NK-92 treated with Interleukin-12 subunit alpha and Interleukin-12 subunit beta, amount 100 ng/mL, for 24 hours (cell line): Measurements from ENCODE around the gene KRTAP23-1.

ENCODE experiments used
- DNase-seq: peaks from one replicate; lab custom pipeline; 2025; lab: John Stamatoyannopoulos, UW

The KRTAP23-1 gene, protein sequence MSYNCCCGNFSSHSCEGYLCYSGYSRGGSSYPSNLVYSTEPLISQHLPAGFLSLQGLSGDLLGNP

DNA sequence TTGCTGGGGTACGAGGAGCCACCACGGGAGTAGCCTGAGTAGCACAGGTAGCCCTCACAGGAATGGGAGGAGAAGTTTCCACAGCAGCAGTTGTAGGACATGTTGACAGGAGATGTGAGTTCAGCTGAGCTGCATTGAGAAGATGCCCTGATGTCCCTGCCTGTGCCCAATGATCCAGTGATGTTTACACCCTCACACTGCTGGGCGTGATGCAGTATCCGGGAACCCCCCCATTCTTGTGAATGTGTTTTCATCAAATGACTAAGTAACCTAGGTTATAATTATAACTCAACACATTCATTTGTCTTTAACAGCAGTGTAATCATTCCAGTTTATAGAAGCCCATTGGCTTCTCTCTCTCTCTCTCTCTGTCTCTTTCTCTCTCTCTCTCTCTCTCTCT, at the start of gene KRTAP23-1:
Gene KRTAP23-1 (minus strand): TSS at position 101 of the 400 bp plus-strand sequence. CDS start 0 bp downstream, at position 101.
- no peak for DNase-seq

- DNase-seq = no peak
Observed at GRCh38 chr21:30395731-30396130, 47.3 kb upstream of the KRTAP23-1 start, which contains the start of gene KRTAP13-1. KRTAP13-1 (plus strand) TSS chr21:30396031; CDS start chr21:30396087, 56 bp downstream.

- no peak for DNase-seq
Observed at GRCh38 chr21:30391492-30392025, 43.2 kb upstream of the KRTAP23-1 start.

DNA sequence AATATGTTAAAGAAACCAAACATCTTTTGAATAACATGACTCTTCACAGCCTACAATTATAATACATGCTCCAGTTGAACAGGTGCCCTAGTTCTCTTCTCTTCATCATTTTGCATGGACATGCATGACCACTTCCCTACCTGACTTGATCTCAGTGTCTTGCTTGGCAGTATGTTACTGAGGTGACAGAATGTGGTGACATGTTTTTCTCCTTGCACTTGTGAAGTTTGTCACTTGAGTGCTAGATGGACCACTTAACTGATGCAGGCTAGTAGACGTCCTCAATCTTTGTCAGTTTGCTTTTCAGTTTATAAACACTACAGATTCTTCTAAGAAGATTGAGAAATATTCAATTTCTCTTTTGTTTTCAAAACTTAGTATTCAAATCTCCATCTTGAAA, 33.8 kb upstream of the KRTAP23-1 start:
- DNase-seq = no peak

- no peak for DNase-seq
Observed at GRCh38 chr21:30372139-30372770, 23.8 kb upstream of the KRTAP23-1 start, which contains the start of gene KRTAP13-2. KRTAP13-2 (minus strand) TSS chr21:30372271; CDS start chr21:30372213, 58 bp downstream.

- DNase-seq = no peak
Observed at GRCh38 chr21:30355906-30356305, 7.5 kb upstream of the KRTAP23-1 start.

GRCh38 chr21:30354308-30355005, 6.1 kb upstream of the KRTAP23-1 start:
- DNase-seq = no peak

DNA sequence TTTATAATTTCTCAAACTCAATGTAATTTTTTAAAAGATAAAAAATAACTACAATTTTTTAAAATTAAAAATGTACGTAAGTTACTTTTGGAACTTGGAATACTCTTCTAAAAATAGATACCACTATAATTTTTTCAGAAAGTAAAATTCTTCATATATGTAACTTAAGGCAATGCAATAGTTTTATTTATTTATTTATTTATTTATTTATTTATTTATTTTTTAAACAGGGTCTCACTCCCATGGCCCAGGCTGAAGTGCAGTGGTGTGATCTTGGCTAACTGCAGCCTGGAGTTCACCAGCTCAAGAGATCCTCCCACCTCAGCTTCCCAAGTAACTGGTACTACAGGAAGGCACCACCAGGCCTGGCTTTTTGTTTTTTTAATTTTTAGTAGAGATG, 3.1 kb upstream of the KRTAP23-1 start:
- DNase-seq = no peak

DNA sequence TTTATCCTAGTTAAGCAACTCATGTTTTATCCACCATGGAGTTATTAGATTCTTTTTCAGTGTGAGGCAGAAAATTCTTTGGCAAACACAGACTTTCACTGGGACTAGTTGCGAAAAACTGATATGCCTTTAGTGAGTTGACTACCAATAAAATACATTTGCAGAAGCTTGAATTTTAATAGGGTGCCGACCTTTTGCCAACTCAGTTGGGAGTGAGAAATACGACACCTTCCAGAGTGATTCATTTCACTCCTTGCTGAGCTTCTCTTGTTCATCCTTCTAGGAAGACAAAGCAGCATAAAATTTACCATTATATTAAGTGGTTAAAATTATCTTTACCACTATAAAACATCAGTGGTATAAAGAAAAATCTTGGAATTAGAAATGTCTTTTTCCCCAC, 1.2 kb upstream of the KRTAP23-1 start:
- no peak for DNase-seq

DNA sequence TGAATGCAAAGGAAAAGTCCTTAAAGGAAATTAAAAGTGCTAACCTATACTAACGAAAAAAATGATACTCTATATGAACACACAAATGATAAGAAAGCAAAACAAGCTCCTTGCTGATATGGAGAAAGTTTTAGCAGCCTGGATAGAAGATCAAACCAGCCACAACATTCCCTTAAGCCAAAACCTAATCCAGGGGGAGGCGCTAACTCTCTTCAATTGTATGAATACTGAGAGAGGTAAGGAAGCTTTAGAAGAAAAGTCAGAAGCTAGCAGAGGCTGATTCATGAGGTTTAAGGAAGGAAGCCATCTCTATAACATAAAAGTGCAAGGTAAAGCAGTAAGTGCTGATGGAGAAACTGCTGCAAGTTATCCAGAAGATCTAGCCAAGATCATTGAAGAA, 3.4 kb downstream of the KRTAP23-1 start:
- DNase-seq = no peak

DNA sequence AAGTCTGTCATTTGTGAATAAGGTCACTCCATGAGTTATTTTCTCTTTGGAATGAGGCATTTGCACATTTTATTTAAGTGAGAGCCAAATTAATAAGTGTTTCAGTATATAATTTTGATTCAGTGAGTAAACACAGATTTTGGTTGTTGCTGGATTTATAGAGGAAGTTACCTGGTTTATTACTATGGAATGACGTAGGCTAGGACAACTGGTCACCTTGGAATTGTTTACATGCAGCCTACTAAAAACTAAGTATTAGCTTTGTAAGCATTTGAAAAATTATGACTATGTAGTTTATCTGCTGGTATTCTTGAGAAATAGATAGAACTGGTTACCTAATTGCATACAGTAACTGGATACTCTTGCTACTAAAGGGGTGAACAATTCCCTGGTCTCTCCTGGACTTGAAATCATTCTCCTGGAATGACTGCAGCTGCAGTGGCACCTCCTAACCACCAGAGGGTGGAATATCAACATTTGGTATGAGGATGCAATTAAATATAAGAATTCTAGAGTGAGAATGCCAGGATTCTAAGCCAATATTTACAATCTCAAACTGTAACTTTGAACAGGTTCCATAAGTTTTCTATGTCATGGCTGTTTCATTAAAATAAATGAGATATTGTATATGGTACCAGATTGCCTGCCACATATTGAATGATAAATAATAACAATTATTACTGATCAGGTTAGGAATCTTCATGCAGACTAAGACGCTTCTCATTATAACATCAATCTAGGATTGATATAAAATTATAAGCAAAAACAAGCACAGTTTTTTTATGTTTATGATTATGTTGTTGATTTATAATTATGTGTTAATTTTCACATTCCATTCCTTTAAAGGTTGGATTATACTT, 7.5 kb downstream of the KRTAP23-1 start:
- no peak for DNase-seq

DNA sequence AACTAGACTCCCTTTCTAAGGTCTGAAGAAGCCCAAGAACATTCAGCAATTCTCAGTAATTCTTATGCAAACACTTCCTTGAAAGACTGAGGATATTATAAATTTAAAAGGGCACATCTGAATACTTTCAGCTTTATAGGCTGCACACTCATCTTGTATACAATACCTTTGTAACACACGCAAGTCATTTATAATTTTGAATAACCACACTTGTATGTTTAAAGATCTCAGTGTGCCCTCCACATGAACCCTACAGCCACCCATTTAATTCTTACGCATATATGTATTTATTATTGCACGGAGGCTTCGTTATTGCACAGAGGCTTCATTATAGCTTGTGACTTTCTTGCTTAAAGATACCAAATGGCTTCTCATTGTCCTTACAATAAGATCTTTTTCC, 9.7 kb downstream of the KRTAP23-1 start:
- DNase-seq = no peak

- no peak for DNase-seq
Observed at GRCh38 chr21:30337772-30338171, 10.6 kb downstream of the KRTAP23-1 start.

GRCh38 chr21:30337276-30337744, 11.1 kb downstream of the KRTAP23-1 start, which contains the start of gene KRTAP27-1:
KRTAP27-1 (minus strand) TSS chr21:30337694; CDS start chr21:30337668, 26 bp downstream.
- no peak for DNase-seq

DNA sequence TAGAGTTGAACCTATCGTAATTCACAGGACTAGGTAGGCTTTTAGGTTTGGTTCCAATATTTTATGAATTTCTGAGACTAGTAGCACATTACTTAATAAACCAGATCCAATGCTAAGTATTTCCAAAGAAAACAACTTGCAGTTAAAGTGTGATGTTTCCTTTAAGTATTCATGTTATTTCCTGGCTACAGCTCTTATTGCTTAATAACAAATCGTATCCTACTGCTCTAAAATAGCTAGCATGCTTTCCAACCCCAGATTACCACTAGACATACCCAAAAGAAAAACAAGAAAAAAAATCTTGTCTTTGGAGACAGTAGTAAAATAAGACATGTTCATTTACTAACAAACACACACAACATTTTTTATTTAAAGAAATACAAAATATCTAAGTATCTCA, 11.8 kb downstream of the KRTAP23-1 start:
- no peak for DNase-seq

DNA sequence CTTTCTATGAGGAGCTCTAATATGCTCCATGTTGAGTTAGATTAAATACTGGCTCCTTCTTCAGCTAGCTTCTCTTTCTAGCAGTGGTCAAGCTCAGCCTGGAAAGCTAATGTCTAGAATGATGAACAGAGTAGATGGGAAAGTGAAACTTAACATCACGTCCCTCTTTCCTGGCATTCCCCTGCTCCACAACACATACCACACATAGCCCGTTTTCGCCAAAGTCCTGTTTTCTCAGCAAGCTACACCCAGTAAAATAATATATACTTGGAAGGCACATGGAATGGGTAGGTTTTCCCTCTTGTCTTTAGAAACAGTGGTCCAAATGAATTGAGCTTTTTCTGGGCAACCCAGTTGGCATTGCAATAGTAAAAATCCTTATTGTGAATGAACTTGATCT, 14.7 kb downstream of the KRTAP23-1 start:
- no peak for DNase-seq

GRCh38 chr21:30332681-30333080, 15.7 kb downstream of the KRTAP23-1 start:
- no peak for DNase-seq

DNA sequence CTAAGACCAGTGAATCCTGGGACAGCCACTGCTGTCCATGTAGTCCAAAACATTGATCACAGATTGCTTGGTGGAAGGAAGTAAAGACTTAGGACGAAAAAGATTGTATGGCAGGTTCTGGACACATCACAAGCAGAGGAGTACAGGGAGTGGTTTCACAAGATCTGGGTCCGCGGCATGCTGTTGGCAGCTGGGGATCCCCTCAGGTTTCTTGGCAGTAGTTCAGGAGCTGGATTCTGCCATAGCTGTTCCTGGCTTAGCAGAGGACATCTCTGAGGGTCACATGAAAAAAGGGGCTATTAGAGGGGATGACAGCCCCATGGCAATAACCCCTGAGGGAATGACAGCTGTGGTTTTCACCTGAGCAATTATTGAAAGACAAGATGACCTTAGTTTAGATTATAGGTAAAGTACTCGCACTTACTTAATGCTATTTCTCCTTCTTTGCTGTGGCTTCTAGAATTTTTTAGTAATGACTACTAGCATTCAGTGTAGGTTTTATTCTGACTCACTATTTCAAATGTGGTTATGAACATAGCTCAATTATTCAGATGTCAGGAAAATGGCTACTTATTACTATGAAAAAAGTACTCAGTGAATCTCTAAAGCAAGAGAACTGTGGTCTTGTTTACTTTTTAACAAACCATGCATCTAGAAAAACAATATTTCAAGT, 19.1 kb downstream of the KRTAP23-1 start:
- no peak for DNase-seq

GRCh38 chr21:30326390-30326789, 22.0 kb downstream of the KRTAP23-1 start:
- no peak for DNase-seq

GRCh38 chr21:30320215-30320614, 28.2 kb downstream of the KRTAP23-1 start, which contains the start of gene KRTAP26-1:
KRTAP26-1 (minus strand) TSS chr21:30320315; CDS start chr21:30320035, 280 bp downstream.
- no peak for DNase-seq

DNA sequence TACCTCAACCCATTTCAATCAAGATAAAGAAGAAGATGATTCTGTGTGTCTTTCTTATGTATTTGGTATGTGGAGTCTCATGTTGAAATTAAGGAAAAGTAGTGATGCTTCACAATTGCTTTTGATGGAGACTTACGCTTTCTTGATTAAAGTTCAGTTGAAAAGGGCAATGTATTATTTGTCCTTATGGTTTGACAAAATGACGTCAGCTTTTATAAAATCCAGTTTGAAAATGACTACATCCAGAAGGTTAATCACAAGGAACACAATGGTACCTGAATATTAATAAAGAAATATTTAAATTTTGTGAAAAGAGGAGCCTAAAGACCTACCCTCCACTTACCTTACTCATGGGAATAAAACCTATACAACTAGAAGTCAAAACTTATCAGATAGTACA, 32.7 kb downstream of the KRTAP23-1 start:
- DNase-seq = no peak
